OCI-LY1 (cell line): ENCODE measurements around the gene IGFBPL1.

ENCODE experiments used
- EZH2 ChIP-seq: fragments of 200-600 bp; sonication (generic), shearing (Covaris generic); IDR thresholded peaks from 2 replicates; pipeline ENCODE4 v1.8.0; 2017; ENCODE audit warnings: borderline replicate concordance, mixed run types, mild to moderate bottlenecking, antibody characterized with exemption, low read length, moderate library complexity, mixed read lengths
- TF ChIP-seq, protein P1 (sequence below): fragments of 200-600 bp; sonication (generic), shearing (Covaris generic); IDR thresholded peaks from 2 replicates; pipeline ENCODE4 v1.5.1; 2017; ENCODE audit warnings: mild to moderate bottlenecking, antibody characterized with exemption, low read length, moderate library complexity, mixed read lengths

DNA sequence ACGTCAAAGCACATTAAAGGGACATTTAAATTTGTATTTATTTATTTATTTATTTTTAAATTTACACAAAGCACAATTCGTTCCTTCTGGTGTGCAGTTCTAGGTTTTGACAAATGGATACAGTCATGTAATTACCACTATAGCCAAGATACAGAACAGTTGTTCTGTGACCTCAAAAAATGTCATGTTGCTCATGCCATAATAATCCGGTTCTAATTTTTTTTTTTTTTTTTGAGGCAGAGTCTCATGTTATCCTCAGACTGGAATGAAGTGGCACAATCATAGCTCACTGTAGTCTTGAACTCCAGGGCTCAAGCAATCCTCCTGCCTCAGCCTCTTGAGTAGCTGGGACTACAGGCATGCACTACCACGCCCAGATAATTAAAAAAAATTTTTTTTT is 7.8 kb downstream of the IGFBPL1 start:
- TF ChIP-seq, protein P1, sequence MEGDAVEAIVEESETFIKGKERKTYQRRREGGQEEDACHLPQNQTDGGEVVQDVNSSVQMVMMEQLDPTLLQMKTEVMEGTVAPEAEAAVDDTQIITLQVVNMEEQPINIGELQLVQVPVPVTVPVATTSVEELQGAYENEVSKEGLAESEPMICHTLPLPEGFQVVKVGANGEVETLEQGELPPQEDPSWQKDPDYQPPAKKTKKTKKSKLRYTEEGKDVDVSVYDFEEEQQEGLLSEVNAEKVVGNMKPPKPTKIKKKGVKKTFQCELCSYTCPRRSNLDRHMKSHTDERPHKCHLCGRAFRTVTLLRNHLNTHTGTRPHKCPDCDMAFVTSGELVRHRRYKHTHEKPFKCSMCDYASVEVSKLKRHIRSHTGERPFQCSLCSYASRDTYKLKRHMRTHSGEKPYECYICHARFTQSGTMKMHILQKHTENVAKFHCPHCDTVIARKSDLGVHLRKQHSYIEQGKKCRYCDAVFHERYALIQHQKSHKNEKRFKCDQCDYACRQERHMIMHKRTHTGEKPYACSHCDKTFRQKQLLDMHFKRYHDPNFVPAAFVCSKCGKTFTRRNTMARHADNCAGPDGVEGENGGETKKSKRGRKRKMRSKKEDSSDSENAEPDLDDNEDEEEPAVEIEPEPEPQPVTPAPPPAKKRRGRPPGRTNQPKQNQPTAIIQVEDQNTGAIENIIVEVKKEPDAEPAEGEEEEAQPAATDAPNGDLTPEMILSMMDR: no peak
- TF ChIP-seq EZH2: no peak
